ENCODE results near the gene ARL10. TPM values are rescaled to one million over a fixed set of nuclear protein-coding genes. Genes with fewer than 3 reads are reported as not detected.

The ARL10 gene, protein sequence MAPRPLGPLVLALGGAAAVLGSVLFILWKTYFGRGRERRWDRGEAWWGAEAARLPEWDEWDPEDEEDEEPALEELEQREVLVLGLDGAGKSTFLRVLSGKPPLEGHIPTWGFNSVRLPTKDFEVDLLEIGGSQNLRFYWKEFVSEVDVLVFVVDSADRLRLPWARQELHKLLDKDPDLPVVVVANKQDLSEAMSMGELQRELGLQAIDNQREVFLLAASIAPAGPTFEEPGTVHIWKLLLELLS
- 34.6 TPM for total RNA-seq

DNA sequence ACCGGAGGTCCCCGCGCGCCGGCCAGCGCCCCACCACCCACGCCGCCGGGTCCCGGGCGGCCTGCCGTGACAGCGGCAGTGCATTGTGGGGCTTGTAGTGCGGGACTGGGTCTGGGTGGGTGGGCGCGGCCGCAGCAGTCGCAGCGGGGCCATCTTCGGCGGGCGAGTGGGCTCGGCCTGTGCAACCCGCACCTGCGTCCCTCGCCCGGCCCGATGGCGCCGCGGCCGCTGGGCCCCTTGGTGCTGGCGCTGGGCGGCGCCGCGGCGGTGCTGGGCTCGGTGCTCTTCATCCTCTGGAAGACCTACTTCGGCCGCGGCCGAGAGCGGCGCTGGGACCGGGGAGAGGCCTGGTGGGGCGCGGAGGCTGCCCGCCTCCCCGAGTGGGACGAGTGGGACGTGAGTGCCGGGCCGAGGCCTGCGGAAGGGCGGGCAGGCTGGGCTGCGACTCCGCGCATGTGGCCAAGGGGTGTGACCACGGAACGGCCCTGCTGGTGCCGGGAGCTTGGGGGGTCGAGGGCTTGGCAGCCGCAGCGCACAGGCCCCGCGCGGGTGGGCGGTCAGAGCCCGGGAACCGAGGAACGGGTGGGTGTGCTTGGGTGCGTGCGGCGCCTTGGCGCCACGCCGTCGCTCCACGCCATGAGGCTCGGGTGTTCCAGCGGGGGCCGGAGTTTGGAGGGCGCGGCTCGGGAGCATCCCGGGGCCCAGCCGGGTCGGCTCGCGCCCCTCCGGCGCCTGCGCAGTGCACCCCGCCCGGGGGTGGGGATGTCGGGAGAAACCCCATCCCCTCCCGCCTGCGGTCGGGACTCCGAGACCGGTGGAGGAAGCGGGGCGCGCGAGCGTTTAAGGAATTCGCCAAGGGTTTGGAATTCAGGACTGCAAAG lies at the start of gene ARL10:
TSS of gene ARL10 (plus strand) at position 137 of the 881 bp plus-strand sequence. CDS start at position 214, 77 bp downstream.
- FAIRE-seq (no peak), DNase-seq (ENCODE audit: low spot score in 2 of 2) (peak; percentile 65 to 72)

- DNase-seq (ENCODE audit: low spot score in 2 of 2), result no peak
- FAIRE-seq, result no peak
Measured at GRCh38 chr5:176317534-176318374, 47.5 kb upstream of the ARL10 start.

DNA sequence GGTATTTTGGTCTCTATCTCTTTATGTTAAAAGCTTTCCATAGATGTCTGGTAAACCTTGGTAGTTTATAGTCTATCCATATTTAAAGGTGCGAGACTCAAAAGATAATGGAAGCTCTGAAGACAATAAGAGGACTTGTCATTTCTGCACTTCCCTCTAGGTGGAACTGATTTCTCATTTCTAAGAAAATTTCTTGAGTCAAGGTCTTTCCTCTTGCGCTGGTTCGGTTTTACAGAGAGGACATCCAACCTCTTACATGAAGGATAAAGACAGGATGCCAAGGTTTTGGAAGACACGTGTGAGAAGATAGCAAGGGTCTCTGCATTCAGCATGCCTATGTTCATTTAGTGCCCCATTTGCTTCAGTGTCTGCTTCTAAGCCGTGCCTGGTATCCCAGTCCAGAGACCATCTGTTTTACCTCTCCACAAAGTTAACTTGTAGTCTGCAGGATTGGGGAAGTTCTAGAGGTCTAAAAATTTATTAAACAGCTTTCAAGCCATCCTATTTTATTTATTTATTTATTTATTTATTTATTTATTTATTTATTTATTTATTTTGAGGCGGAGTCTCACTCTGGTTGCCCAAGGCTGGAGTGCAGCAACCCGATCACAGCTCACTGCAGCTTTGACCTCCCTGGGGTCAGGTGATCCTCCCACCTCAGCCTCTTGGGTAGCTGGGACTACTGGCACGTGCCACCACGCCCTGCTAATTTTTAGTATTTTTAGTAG lies 45.3 kb upstream of the ARL10 start:
- FAIRE-seq (no peak), DNase-seq (ENCODE audit: low spot score in 2 of 2) (no peak)

DNA sequence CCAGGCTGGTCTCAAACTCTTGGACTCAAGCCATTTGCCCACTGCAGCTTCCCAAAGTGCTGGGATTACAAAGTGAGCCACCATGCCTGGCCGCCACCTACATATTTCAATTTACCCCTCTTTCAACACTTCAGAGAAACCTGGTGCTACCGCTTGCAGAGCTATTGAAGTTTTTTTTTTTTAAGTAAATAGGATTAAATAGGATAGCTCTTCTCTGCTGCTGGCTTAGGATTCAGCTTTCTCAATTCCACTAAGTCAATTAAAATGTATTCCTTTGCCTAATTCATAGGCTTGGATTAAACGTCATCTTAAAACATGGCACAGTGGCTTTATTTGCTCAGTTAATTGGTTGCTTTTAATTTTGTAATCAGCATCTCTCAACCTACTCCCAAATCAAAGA lies 44.7 kb upstream of the ARL10 start:
- FAIRE-seq, result no peak

DNA sequence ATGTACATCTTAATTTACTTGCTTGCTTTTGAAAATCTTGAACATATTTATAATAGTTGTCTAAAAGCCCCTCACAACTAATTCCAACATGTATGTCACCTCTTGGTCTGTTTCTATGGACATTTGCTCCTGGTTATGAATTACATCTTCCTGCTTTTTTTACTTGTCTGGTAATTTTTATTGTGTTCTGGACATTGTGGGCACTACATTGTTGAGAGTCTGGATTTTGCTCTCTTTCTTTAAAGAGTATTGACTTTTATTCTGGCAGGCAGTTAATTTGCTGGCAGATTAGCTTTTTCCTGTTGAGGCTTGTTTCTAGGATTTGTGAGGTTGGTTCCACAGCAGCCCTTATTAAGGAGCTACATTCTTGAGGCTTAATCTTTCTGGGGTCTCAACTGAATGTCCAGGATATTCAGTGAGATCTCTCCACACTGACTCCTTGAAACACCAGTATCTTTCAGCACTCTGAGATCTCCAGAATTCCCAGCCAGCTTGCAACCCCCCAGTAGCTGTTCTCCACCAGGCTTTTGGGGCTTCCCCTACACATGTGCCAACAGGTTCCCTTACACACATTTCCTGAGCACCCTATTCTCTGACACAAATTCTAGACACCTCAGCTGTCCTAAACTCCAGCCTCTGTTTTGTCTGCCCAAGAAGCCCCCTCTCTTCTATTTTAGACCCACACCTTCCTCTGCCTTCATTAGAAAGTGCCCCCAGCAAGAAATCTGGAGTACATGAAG lies 31.1 kb upstream of the ARL10 start:
- FAIRE-seq (no peak), DNase-seq (ENCODE audit: low spot score in 2 of 2) (no peak)

More for the DNA sequence above, 44.7 kb upstream of the ARL10 start:
- no peak for DNase-seq (ENCODE audit: low spot score in 2 of 2)

GRCh38 chr5:176337913-176338312 lies 27.4 kb upstream of the ARL10 start:
- no peak for DNase-seq (ENCODE audit: low spot score in 2 of 2)
- no peak for FAIRE-seq

DNA sequence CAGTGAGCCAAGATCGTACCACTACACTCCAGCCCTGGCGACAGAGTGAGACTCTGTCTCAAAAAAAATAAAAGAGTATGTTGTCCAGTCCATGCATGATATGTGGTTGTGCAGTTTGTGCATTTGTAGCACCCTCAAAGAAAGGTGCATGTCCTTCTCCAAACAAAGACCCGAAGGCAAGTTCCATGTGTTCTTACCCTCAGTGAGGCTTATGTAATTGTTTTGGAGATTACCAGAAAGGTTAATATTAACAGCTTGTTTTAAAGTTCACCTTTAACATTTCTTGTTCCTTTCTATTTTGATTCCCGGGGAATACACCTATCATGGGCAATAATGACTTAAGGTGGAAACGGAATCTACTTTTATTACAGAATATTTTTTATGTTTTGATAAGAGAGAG lies 26.0 kb upstream of the ARL10 start:
- DNase-seq (ENCODE audit: low spot score in 2 of 2) (no peak), FAIRE-seq (no peak)

DNA sequence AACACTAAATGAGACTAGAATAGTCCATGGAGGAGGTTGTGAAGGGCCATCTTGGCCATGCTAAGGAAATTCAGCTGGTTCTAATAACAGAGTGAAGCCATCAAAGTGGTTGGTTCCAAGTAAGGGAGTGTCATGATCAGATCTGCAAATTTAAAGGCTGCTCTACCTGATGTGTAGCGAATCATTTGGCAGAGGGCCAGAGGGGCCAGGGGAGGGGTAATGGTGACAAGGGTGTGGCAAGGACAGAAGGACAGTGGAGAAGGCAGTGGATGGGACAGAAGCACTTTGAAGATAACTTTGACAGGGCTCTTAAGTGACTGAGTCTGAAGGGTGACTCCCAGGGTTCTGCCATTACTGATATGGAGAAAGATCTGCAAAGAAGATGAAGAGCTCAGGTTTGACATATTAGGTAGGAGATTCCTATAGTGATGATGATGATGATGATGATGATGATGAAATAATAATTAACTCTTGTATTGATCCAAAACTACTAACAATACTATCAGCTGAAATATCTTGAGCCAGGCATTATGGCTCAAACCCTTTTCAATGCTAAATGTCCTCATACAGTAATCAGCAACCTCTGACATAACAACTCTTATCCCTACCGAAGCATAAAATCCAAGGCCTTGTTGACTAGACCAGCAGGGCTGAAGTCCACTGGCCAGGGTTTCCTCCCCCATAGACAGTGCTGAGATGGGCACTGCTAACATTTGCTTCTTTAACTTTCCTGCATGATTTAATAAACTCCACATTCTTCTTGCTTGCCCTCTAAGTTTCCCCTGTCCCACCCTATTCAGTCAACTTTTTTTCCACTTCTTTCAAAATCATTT lies 23.7 kb upstream of the ARL10 start:
- DNase-seq (ENCODE audit: low spot score in 2 of 2) (no peak), FAIRE-seq (no peak)

DNA sequence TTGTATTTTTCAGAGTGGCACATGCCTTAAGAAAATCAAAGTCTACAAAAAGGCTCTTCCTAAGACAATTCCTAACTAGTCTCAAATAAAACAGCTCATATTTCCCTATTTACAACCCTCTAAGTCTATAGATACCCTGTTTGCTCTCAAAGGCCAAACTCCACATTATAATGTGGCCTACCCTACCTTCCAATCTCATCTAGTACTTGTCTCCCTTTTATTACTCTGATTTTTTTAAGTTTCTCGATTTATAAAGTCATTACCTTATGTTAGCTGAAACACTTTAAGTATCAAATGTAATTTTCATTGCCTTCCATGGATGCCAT lies 23.2 kb upstream of the ARL10 start:
- FAIRE-seq, result no peak
- no peak for DNase-seq (ENCODE audit: low spot score in 2 of 2)

DNA sequence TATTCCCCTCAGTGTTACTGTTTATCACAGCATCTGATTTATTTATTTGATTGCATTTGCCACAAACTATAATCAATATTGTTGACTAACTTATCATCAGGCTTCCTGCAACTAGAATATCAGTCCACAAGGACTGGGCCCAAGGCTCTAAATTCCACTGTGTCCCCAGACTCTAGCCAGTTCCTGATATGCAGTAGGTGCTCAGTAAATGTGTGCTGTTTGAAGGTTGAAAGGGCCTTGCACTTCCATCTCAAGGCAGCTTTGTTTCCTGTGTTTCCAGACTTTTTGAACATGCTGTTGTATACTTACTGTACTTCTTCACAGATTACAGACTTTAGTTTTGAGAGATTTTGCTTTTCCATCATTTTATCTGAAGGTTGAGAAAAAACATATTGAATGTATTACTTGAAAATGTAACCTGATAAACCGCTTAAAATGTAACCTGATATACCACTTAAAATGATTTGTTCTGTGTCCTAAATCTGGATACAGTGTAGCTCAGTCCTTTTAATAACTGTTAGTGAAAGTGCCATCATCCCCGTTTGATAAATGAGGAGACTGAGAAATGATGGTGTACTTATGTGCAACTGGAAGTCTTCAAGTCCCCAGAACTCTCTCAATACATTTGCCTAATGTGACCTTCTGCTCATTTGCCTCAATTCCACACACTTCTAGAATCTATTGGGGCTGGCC lies 22.4 kb upstream of the ARL10 start:
- DNase-seq (ENCODE audit: low spot score in 2 of 2) (no peak), FAIRE-seq (no peak)

DNA sequence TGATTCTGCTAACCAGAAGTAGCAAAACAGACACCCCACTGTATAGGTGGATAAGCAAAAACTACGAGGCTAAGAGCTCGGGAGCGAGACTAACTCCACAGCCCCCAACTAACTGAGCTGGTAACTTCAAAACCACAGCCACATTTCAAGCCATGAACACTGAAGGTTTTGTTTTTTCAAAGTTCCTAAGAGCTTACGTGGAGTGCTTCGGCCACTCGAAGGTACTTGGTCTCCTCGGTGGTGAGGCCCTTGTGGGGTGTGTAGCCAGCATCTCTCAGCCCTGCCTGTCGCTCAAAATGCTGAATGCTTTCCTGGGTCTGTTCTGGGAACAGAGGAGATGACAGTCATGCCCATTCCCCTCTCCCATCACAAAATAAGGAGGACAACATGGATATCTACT lies 14.9 kb upstream of the ARL10 start:
- no peak for FAIRE-seq
- DNase-seq (ENCODE audit: low spot score in 2 of 2), result no peak

GRCh38 chr5:176352116-176352878 lies 13.0 kb upstream of the ARL10 start:
- DNase-seq (ENCODE audit: low spot score in 2 of 2), result no peak
- FAIRE-seq, result no peak

DNA sequence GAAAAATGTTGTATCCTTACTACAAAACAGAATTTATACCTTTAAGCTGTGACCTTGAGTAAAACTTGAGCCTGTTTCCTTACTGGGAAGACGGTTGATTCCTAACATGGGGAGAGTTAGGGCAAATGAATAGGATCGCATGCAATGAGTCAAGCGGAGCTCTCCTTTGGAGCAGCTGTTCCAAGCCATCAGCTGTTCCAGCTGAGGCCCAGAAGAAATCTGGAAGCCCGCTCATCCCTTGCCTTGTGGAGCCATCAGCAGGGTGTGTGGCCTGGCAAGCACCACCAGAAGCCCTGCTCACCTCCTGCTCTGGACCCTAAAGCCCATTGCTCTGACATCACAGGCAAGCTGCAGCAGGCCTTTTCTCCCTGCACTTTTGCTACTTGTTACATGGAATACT lies 11.8 kb upstream of the ARL10 start:
- DNase-seq (ENCODE audit: low spot score in 2 of 2) (no peak), FAIRE-seq (no peak)

- no peak for DNase-seq (ENCODE audit: low spot score in 2 of 2)
- FAIRE-seq, result no peak
Measured at GRCh38 chr5:176355400-176356178, 9.7 kb upstream of the ARL10 start.

- DNase-seq (ENCODE audit: low spot score in 2 of 2) (no peak), FAIRE-seq (no peak)
Measured at GRCh38 chr5:176356179-176356566, 9.1 kb upstream of the ARL10 start.

GRCh38 chr5:176359658-176360057 lies 5.6 kb upstream of the ARL10 start:
- FAIRE-seq (no peak), DNase-seq (ENCODE audit: low spot score in 2 of 2) (no peak)

Measured in frontal cortex (tissue), 4 donors.